NB4 (cell line): ENCODE results near the gene RAD51B.

Experiments used
- CTCF ChIP-seq: IDR thresholded peaks from one replicate; pipeline ENCODE4 v1.5.1; 2012; ENCODE audit warnings: low read depth, low read length
- MAX ChIP-seq: IDR thresholded peaks from 2 replicates; pipeline ENCODE4 v1.6.1; 2011; ENCODE audit warnings: low read depth, low read length
- MYC ChIP-seq: IDR thresholded peaks from 2 replicates; pipeline ENCODE4 v1.6.1; 2011; ENCODE audit warnings: low read depth, low read length
- POLR2A ChIP-seq: IDR thresholded peaks from 2 replicates; pipeline ENCODE4 v1.6.1; 2011; ENCODE audit warnings: mild to moderate bottlenecking; ENCODE audit not compliant: insufficient read length; ENCODE audit errors: extremely low read depth

GRCh38 chr14:68655911-68656316 lies 836.3 kb downstream of the RAD51B start:
- TF ChIP-seq CTCF (no peak), POLR2A (no peak), MYC (no peak), MAX (no peak)
